CD14-positive monocyte (primary cell): ENCODE measurements around the gene MND1. TPM values are rescaled to one million over a fixed set of nuclear protein-coding genes. Genes with fewer than 3 reads are reported as not detected.

Experiments used
- DNase-seq, 3 donors: peaks; one replicate each; pipeline ENCODE4 v3.0.0-alpha.2; 2011 to 2022
- H2AFZ ChIP-seq: 2 replicates; pipeline ENCODE4 v1.6.0; 2012; ENCODE audit warnings: mild to moderate bottlenecking, low read depth, low read length, inconsistent platforms; ENCODE audit not compliant: insufficient read depth, poor library complexity, severe bottlenecking
- H3K27ac ChIP-seq, 2 donors: 1 replicate in 1 of 2; 2 replicates in 1 of 2; pipeline ENCODE4 v1.5.1; 2012 to 2013; ENCODE audit warnings: low read length in 2 of 2, control low read depth in 1 of 2, inconsistent platforms in 1 of 2, low read depth in 1 of 2, mild to moderate bottlenecking in 1 of 2
- H3K27me3 ChIP-seq, 2 donors: one replicate each; pipeline versions ENCODE4 v1.6.0 to v1.6.1; 2011 to 2013; ENCODE audit warnings: low read length in 2 of 2; ENCODE audit not compliant: control insufficient read depth in 2 of 2, insufficient read depth in 2 of 2
- H3K36me3 ChIP-seq, 2 donors: replicated peaks in 1 of 2; 1 replicate in 1 of 2; 2 replicates in 1 of 2; pipeline versions ENCODE4 v1.5.1 to v1.6.1; 2012 to 2013; ENCODE audit warnings: low read length in 2 of 2, control low read depth in 1 of 2, inconsistent platforms in 1 of 2, mild to moderate bottlenecking in 1 of 2; ENCODE audit not compliant: insufficient read depth in 2 of 2, control insufficient read depth in 1 of 2
- H3K4me1 ChIP-seq, 2 donors: 1 replicate in 1 of 2; 2 replicates in 1 of 2; pipeline versions ENCODE4 v1.5.1 to v1.6.1; 2012 to 2013; ENCODE audit warnings: low read length in 2 of 2, control low read depth in 1 of 2, inconsistent platforms in 1 of 2, mild to moderate bottlenecking in 1 of 2, moderate library complexity in 1 of 2; ENCODE audit not compliant: insufficient read depth in 2 of 2, control insufficient read depth in 1 of 2
- H3K4me2 ChIP-seq: replicated peaks from 2 replicates; pipeline ENCODE3; 2012; ENCODE audit warnings: low read length, moderate library complexity, mild to moderate bottlenecking; ENCODE audit not compliant: poor library complexity, severe bottlenecking; ENCODE audit errors: extremely low read depth
- H3K4me3 ChIP-seq, 3 experiments: fragments of 200-600 bp in 1 of 3; sonication (generic) in 1 of 3; replicated peaks in 1 of 3; 1 replicate in 2 of 3; 2 replicates in 1 of 3; pipeline ENCODE4 v1.5.1; 2011 to 2013; ENCODE audit warnings: low read length in 3 of 3, mild to moderate bottlenecking in 3 of 3, control low read depth in 2 of 3, low read depth in 2 of 3, inconsistent platforms in 1 of 3, moderate library complexity in 1 of 3
- H3K79me2 ChIP-seq: 2 replicates; pipeline ENCODE4 v1.6.0; 2012; ENCODE audit warnings: mild to moderate bottlenecking, control low read depth, inconsistent platforms, low read length, moderate library complexity; ENCODE audit not compliant: insufficient read depth
- H3K9ac ChIP-seq: 2 replicates; pipeline ENCODE4 v1.6.0; 2017; ENCODE audit warnings: low read length, mild to moderate bottlenecking; ENCODE audit not compliant: insufficient read depth, poor library complexity, severe bottlenecking
- H3K9me3 ChIP-seq, 2 donors: replicated peaks in 1 of 2; 1 replicate in 1 of 2; 2 replicates in 1 of 2; pipeline versions ENCODE4 v1.5.1 to v1.6.1; 2012 to 2013; ENCODE audit warnings: low read length in 2 of 2, control low read depth in 1 of 2; ENCODE audit not compliant: control insufficient read depth in 1 of 2, insufficient read depth in 1 of 2
- H4K20me1 ChIP-seq: 2 replicates; pipeline ENCODE4 v1.6.0; 2012; ENCODE audit warnings: mild to moderate bottlenecking, low read length, control low read depth, moderate library complexity; ENCODE audit not compliant: insufficient read depth
- H3K27ac Mint-ChIP-seq, 7 donors: one replicate each; pipeline ENCODE4 v1.8.0; 2020; ENCODE audit warnings: mild to moderate bottlenecking in 7 of 7, mixed read lengths in 7 of 7, moderate library complexity in 6 of 7, inconsistent platforms in 2 of 7
- H3K27me3 Mint-ChIP-seq, 3 donors: one replicate each; pipeline ENCODE4 v1.8.0; 2021 to 2022; ENCODE audit warnings: low read depth in 3 of 3, mild to moderate bottlenecking in 3 of 3, mixed read lengths in 3 of 3, moderate library complexity in 3 of 3, inconsistent platforms in 1 of 3
- H3K36me3 Mint-ChIP-seq, 2 donors: one replicate each; pipeline ENCODE4 v1.8.0; 2020; ENCODE audit warnings: mixed read lengths in 2 of 2, inconsistent platforms in 1 of 2, mild to moderate bottlenecking in 1 of 2
- H3K4me1 Mint-ChIP-seq: one replicate; pipeline ENCODE4 v1.8.0; 2020; ENCODE audit warnings: mild to moderate bottlenecking, mixed read lengths
- H3K4me3 Mint-ChIP-seq, 2 donors: one replicate each; pipeline ENCODE4 v1.8.0; 2020; ENCODE audit warnings: mild to moderate bottlenecking in 2 of 2, mixed read lengths in 2 of 2, moderate library complexity in 1 of 2
- H3K9me3 Mint-ChIP-seq, 7 donors: one replicate each; pipeline ENCODE4 v1.8.0; 2020 to 2022; ENCODE audit warnings: mixed read lengths in 7 of 7, mild to moderate bottlenecking in 6 of 7, moderate library complexity in 6 of 7, inconsistent platforms in 2 of 7
- WGBS: methylation state at CpG from one replicate; pipeline ENCODE4 v1.1.5; 2013; ENCODE audit warnings: missing lambda C conversion rate; ENCODE audit not compliant: insufficient coverage; 5-methylcytosine and 5-hydroxymethylcytosine counted together
- intact Hi-C, 2 donors: fragments of 100-400 bp; cut with micrococcal nuclease; formaldehyde crosslinking; loops; one replicate each; pipeline versions ENCODE4 v1.15.0 to v1.15.1; 2023
- polyA plus RNA-seq, 3 donors: library from polyadenylated mRNA; depleted of rRNA in 1 of 3; unstranded in 2 of 3; stranded (reverse) in 1 of 3; fragments of 300-500 nt in 2 of 3; fragments of >200 nt in 1 of 3; fragmentation: Illumina TruSeq in 2 of 3; gene quantifications; 1 replicate in 2 of 3; 2 replicates in 1 of 3; pipeline ENCODE4 v1.2.3, GENCODE V29; 2012 to 2021
- TF ChIP-seq, protein P1 (sequence below): fragments of 200-600 bp; IDR thresholded peaks from one replicate; pipeline ENCODE4 v1.8.0; 2022; ENCODE audit warnings: antibody characterized with exemption, mild to moderate bottlenecking

The MND1 gene
- polyA plus RNA-seq, 3 donors = not detected

DNA sequence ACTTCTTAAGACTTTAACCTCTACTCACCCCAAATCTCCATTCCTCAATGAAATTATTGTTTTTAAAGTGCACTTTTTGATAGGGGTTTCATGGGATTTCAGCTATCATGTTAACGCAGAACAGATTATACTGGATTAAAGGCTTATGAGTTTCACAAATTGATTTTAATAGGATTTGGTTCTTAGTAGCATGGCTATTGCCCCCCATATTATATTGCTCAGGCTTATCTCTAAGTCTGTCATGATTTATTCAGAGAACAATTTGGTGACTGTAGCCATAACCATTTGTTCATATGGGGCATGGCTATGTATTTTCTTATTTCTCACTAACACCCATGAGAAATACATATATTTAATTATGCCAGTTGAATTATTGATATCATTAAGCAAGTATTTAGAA is 57.0 kb downstream of the MND1 start:
- no peak overlapping the region for H3K27ac ChIP-seq
- H3K27me3 ChIP-seq = no peaks in the 10 kb centered on the region
- intact Hi-C loops = no loop called here
- no peak overlapping the region for H2AFZ ChIP-seq
- peaks cover 0 to 15% of the 10 kb centered on the region in 2 donors for H3K36me3 ChIP-seq
- H3K9me3 ChIP-seq = no peaks in the 10 kb centered on the region
- no peaks in the 10 kb centered on the region for H4K20me1 ChIP-seq
- H3K4me2 ChIP-seq = no peak overlapping the region
- H3K4me1 Mint-ChIP-seq = no peaks in the 10 kb centered on the region
- peaks cover 3 to 34% of the 10 kb centered on the region in 2 donors for H3K36me3 Mint-ChIP-seq
- TF ChIP-seq, protein P1, sequence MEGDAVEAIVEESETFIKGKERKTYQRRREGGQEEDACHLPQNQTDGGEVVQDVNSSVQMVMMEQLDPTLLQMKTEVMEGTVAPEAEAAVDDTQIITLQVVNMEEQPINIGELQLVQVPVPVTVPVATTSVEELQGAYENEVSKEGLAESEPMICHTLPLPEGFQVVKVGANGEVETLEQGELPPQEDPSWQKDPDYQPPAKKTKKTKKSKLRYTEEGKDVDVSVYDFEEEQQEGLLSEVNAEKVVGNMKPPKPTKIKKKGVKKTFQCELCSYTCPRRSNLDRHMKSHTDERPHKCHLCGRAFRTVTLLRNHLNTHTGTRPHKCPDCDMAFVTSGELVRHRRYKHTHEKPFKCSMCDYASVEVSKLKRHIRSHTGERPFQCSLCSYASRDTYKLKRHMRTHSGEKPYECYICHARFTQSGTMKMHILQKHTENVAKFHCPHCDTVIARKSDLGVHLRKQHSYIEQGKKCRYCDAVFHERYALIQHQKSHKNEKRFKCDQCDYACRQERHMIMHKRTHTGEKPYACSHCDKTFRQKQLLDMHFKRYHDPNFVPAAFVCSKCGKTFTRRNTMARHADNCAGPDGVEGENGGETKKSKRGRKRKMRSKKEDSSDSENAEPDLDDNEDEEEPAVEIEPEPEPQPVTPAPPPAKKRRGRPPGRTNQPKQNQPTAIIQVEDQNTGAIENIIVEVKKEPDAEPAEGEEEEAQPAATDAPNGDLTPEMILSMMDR = no peak
- no peaks in the 10 kb centered on the region for H3K79me2 ChIP-seq
- no peaks in the 10 kb centered on the region for H3K27me3 Mint-ChIP-seq
- no peaks in the 10 kb centered on the region for H3K4me1 ChIP-seq
- no peak for DNase-seq
- H3K27ac Mint-ChIP-seq = no peak overlapping the region
- peaks cover 0 to 8% (median 5%) of the 10 kb centered on the region in 7 donors for H3K9me3 Mint-ChIP-seq
- no peak overlapping the region for H3K4me3 ChIP-seq
- H3K9ac ChIP-seq = no peak overlapping the region
- no peak overlapping the region for H3K4me3 Mint-ChIP-seq
- WGBS = no CpG with 5 or more reads among the region's 1 CpG

GRCh38 chr4:153402366-153402765 is 57.9 kb downstream of the MND1 start:
- intact Hi-C loops = no loop called here
- no peak overlapping the region for H3K4me3 ChIP-seq
- no peaks in the 10 kb centered on the region for H3K9me3 ChIP-seq
- H3K27ac Mint-ChIP-seq = no peak overlapping the region
- H4K20me1 ChIP-seq = no peaks in the 10 kb centered on the region
- TF ChIP-seq, protein P1 = no peak
- H3K4me1 Mint-ChIP-seq = no peaks in the 10 kb centered on the region
- H3K4me2 ChIP-seq = no peak overlapping the region
- no peak overlapping the region for H3K9ac ChIP-seq
- H3K4me1 ChIP-seq = no peaks in the 10 kb centered on the region
- peaks cover 3 to 41% of the 10 kb centered on the region in 2 donors for H3K36me3 Mint-ChIP-seq
- H3K4me3 Mint-ChIP-seq = no peak overlapping the region
- H3K36me3 ChIP-seq = peaks cover 0 to 15% of the 10 kb centered on the region in 2 donors
- H3K27ac ChIP-seq = no peak overlapping the region
- H3K9me3 Mint-ChIP-seq = peaks cover 0 to 8% (median 5%) of the 10 kb centered on the region in 7 donors
- H3K27me3 Mint-ChIP-seq = no peaks in the 10 kb centered on the region
- no peak overlapping the region for H2AFZ ChIP-seq
- no peaks in the 10 kb centered on the region for H3K27me3 ChIP-seq
- no peaks in the 10 kb centered on the region for H3K79me2 ChIP-seq
- no CpG with 5 or more reads among the region's 2 CpGs for WGBS
- no peak for DNase-seq
